ENCODE results near the gene NKAIN2.

DNA sequence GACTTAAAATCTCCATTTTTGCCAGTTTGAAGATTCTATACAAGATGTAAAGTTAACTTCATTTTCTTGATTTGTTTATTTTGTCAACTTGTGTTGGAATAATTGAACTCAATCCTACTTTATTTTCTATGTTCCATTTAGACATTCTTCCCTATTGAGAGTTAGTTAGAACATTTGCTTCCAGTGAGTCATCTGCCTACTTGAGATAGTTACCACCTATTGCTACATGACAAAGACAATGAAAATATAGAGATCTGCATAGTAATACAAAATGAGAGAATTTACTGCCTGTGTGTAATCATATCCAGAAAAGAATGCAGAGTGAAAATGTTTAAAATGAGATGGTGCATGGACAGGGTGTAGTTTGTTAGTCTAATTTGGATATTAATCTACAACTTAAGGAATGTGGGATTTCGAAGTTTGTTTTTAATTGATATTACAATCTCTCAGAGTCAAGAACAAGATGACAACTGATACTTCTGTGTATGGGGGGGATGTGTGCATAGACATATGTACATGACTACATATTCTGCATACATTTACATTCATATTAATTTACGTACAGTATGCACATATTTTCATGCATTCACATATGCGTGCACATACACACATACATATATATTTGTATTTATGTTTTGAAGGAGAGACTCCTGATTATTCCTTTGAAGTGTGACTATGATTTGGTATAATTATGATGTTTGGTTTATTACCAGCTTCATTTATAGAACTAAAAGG is 420.1 kb downstream of the NKAIN2 start:
- TF ChIP-seq, protein P1, sequence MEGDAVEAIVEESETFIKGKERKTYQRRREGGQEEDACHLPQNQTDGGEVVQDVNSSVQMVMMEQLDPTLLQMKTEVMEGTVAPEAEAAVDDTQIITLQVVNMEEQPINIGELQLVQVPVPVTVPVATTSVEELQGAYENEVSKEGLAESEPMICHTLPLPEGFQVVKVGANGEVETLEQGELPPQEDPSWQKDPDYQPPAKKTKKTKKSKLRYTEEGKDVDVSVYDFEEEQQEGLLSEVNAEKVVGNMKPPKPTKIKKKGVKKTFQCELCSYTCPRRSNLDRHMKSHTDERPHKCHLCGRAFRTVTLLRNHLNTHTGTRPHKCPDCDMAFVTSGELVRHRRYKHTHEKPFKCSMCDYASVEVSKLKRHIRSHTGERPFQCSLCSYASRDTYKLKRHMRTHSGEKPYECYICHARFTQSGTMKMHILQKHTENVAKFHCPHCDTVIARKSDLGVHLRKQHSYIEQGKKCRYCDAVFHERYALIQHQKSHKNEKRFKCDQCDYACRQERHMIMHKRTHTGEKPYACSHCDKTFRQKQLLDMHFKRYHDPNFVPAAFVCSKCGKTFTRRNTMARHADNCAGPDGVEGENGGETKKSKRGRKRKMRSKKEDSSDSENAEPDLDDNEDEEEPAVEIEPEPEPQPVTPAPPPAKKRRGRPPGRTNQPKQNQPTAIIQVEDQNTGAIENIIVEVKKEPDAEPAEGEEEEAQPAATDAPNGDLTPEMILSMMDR (IDR thresholded peaks at IDR 0.05), result no peak
- TF ChIP-seq POLR2AphosphoS5 (IDR thresholded peaks at IDR 0.05) (no peak), POLR2A (IDR thresholded peaks at IDR 0.05) (no peak)

Measured in breast epithelium (tissue), 3 donors.